SH-SY5Y (cell line): ENCODE results near the gene EHMT1.

Source experiments
- GATA2 ChIP-seq: IDR thresholded peaks from 2 replicates; pipeline ENCODE4 v1.6.1; 2011; ENCODE audit warnings: mild to moderate bottlenecking, low read depth, low read length
- GATA3 ChIP-seq: IDR thresholded peaks from 2 replicates; pipeline ENCODE4 v1.6.1; 2011; ENCODE audit warnings: low read depth, mild to moderate bottlenecking, low read length, moderate library complexity

DNA sequence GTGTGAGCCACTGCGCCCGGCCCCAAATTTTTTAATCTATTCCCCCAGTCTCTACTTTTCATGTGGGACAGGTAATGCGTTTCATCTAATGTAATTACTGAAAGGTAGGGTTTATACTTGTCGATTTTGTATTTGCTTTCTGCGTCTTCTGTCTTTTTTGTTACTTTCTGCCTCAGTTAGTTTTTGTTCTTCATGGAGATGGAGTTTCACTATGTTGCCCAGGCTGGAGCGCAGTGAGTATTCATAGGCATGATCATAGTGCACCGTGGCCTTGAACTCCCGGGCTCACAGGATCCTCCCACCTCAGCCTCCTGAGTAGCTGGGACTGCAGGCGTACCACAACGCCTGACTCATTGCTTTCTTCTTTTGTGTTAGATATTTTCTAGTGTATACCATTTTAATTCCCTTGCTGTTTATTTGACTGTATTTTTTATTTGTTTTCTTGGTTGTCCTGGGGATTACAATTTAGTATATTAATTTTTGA lies 23.4 kb downstream of the EHMT1 start:
- TF ChIP-seq GATA2 (no peak), GATA3 (no peak)
